ENCODE measurements around the gene AFF3.
"Not testable (repeated sequence)": the region's sequence is repeated elsewhere in the genome, so short reads cannot be mapped to it uniquely, and the experiment has no call there.

The AFF3 gene

GRCh38 chr2:99520813-99521212 lies 621.6 kb downstream of the AFF3 start:
- DNase-seq (ENCODE audit: low read depth in 1 of 2, low spot score in 1 of 2), result no peak

- DNase-seq (ENCODE audit: low read depth in 1 of 2, low spot score in 1 of 2), result no peak
Measured at GRCh38 chr2:99520195-99520594, 622.2 kb downstream of the AFF3 start.

- no peak for DNase-seq (ENCODE audit: low read depth in 1 of 2, low spot score in 1 of 2)
Measured at GRCh38 chr2:99514357-99514756, 628.0 kb downstream of the AFF3 start.

GRCh38 chr2:99512181-99512591 lies 630.2 kb downstream of the AFF3 start:
- DNase-seq (ENCODE audit: low read depth in 1 of 2, low spot score in 1 of 2), result no peak

GRCh38 chr2:99509387-99509786 lies 633.0 kb downstream of the AFF3 start:
- DNase-seq (ENCODE audit: low read depth in 1 of 2, low spot score in 1 of 2), result no peak

- no peak for DNase-seq (ENCODE audit: low read depth in 1 of 2, low spot score in 1 of 2)
Measured at GRCh38 chr2:99507937-99508818, 634.2 kb downstream of the AFF3 start.

- no peak for DNase-seq (ENCODE audit: low read depth in 1 of 2, low spot score in 1 of 2)
Measured at GRCh38 chr2:99504844-99505584, 637.4 kb downstream of the AFF3 start.

GRCh38 chr2:99503662-99504416 lies 638.6 kb downstream of the AFF3 start:
- DNase-seq (ENCODE audit: low read depth in 1 of 2, low spot score in 1 of 2), result not testable (repeated sequence)

- DNase-seq (ENCODE audit: low read depth in 1 of 2, low spot score in 1 of 2), result no peak
Measured at GRCh38 chr2:99496021-99496420, 646.4 kb downstream of the AFF3 start.

All from activated CD4-positive, alpha-beta T cell treated with anti-CD3 and anti-CD28 coated beads, Interleukin-2, amount 50 U/mL, for 24 hours (primary cell).